ENCODE results near the gene TPCN2. TPM values are rescaled to one million over a fixed set of nuclear protein-coding genes. Genes with fewer than 3 reads are reported as not detected.
"Not testable (repeated sequence)": the region's sequence is repeated elsewhere in the genome, so short reads cannot be mapped to it uniquely, and the experiment has no call there.

TPCN2 gene
- total RNA-seq, 1 donor from 2014 or later: 23.7 TPM

- Mint-ChIP-seq H3K4me3 (no peak overlapping the region), H3K27ac (no peak overlapping the region)
- no peak for TF ChIP-seq CTCF (IDR thresholded peaks at IDR 0.05; ENCODE audit: unreplicated experiment)
These were observed 82.4 kb downstream of the TPCN2 start for GRCh38 chr11:69131121-69131566.

GRCh38 chr11:69131644-69132300, 83.0 kb downstream of the TPCN2 start:
- DNase-seq (ENCODE audit: low spot score in 2 of 2, unreplicated experiment in 2 of 2): peak; percentile 70 to 87
- Mint-ChIP-seq H3K4me3 (no peak overlapping the region), H3K9me3 (peaks cover 22% of the 10 kb centered on the region), H3K27me3 (ENCODE audit: low read depth) (no peaks in the 10 kb centered on the region), H3K4me1 (peaks cover 3% of the 10 kb centered on the region), H3K36me3 (peaks cover 14% of the 10 kb centered on the region), H3K27ac (no peak overlapping the region)
- TF ChIP-seq CTCF (IDR thresholded peaks at IDR 0.05; ENCODE audit: unreplicated experiment): peak; percentile 96

More at GRCh38 chr11:69131121-69131566, 82.4 kb downstream of the TPCN2 start:
- Mint-ChIP-seq H3K4me1 (peaks cover 3% of the 10 kb centered on the region), H3K27me3 (ENCODE audit: low read depth) (no peaks in the 10 kb centered on the region), H3K36me3 (peaks cover 11% of the 10 kb centered on the region), H3K9me3 (peaks cover 22% of the 10 kb centered on the region)
- DNase-seq (ENCODE audit: low spot score in 2 of 2, unreplicated experiment in 2 of 2): peak in 1 of 2 experiments; percentile 12

- H3K36me3 Mint-ChIP-seq: peaks cover 14% of the 10 kb centered on the region
- no peak overlapping the region for H3K27ac Mint-ChIP-seq
- H3K4me3 Mint-ChIP-seq: no peak overlapping the region
- H3K9me3 Mint-ChIP-seq: peaks cover 22% of the 10 kb centered on the region
- no peak for DNase-seq (ENCODE audit: low spot score in 2 of 2, unreplicated experiment in 2 of 2)
- TF ChIP-seq CTCF (IDR thresholded peaks at IDR 0.05; ENCODE audit: unreplicated experiment): no peak
- H3K4me1 Mint-ChIP-seq: peaks cover 3% of the 10 kb centered on the region
- H3K27me3 Mint-ChIP-seq (ENCODE audit: low read depth): no peaks in the 10 kb centered on the region
These were observed 83.6 kb downstream of the TPCN2 start for GRCh38 chr11:69132301-69132670.

- no peak for TF ChIP-seq CTCF (IDR thresholded peaks at IDR 0.05; ENCODE audit: unreplicated experiment)
- H3K27ac Mint-ChIP-seq: no peak overlapping the region
These were observed 84.5 kb downstream of the TPCN2 start for GRCh38 chr11:69133251-69133650.

GRCh38 chr11:69134182-69134581, 85.5 kb downstream of the TPCN2 start:
- not testable (repeated sequence) for H3K27ac Mint-ChIP-seq; H3K36me3 Mint-ChIP-seq; H3K27me3 Mint-ChIP-seq (ENCODE audit: low read depth); DNase-seq (ENCODE audit: low spot score in 2 of 2, unreplicated experiment in 2 of 2); H3K4me3 Mint-ChIP-seq; H3K4me1 Mint-ChIP-seq
- H3K9me3 Mint-ChIP-seq: peaks cover 10% of the 10 kb centered on the region

More at GRCh38 chr11:69133251-69133650, 84.5 kb downstream of the TPCN2 start:
- peaks cover 16% of the 10 kb centered on the region for H3K9me3 Mint-ChIP-seq
- no peak for DNase-seq (ENCODE audit: low spot score in 2 of 2, unreplicated experiment in 2 of 2)
- H3K36me3 Mint-ChIP-seq: peaks cover 8% of the 10 kb centered on the region
- H3K27me3 Mint-ChIP-seq (ENCODE audit: low read depth): no peaks in the 10 kb centered on the region
- peaks cover 3% of the 10 kb centered on the region for H3K4me1 Mint-ChIP-seq
- H3K4me3 Mint-ChIP-seq: no peak overlapping the region

GRCh38 chr11:69134957-69135356, 86.2 kb downstream of the TPCN2 start:
- Mint-ChIP-seq H3K9me3 (peaks cover 10% of the 10 kb centered on the region), H3K36me3 (peaks cover 8% of the 10 kb centered on the region), H3K27ac (no peak overlapping the region), H3K4me1 (peaks cover 3% of the 10 kb centered on the region), H3K27me3 (ENCODE audit: low read depth) (no peaks in the 10 kb centered on the region), H3K4me3 (no peak overlapping the region)
- TF ChIP-seq CTCF (IDR thresholded peaks at IDR 0.05; ENCODE audit: unreplicated experiment): no peak
- no peak for DNase-seq (ENCODE audit: low spot score in 2 of 2, unreplicated experiment in 2 of 2)

Data from mesothelial cell of epicardium (in vitro differentiated cells).